ENCODE data around the gene LAGE3. TPM values are rescaled to one million over a fixed set of nuclear protein-coding genes. Genes with fewer than 3 reads are reported as not detected.

Gene LAGE3
- total RNA-seq, 3 donors from 2014 or later: 10.7 to 18.5 (median 13.9) TPM

DNA sequence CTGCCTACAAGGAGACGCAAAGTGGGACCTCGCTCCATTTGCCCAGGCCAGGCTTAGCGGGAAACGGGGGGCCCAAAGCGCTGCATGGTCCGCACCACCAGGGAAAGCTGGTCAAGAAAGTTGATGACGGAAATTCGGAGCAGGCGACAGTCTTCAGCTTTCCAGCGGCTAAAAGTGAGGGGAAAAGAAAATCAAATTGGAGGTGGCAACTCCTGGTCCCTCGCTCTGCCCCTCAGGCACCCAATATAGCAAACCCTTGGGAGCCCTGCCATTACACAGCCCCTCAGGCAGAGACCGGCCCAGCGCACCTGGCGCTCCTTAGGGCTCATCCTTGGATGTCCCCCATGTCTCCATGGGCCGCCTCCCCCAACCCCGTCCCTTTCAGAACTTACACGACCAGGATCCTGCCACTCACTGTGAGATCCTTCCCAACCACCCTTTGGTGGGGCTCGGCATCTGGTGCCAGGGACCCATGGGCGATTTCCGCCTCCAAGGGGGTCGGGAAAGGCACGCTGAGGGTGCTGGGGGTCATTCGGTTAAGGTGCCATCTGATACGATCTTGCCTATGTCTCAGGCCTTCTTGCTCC lies 1.1 kb downstream of the LAGE3 start:
- DNase-seq: no peak
- intact Hi-C loops (cut with DNase I, micrococcal nuclease): no loop called here
- Histone ChIP-seq H3K4me1 (ENCODE audit: low read depth) (no peaks in the 10 kb centered on the region), H3K4me3 (no peak overlapping the region), H3K9me3 (no peaks in the 10 kb centered on the region), H3K36me3 (ENCODE audit: low read depth) (no peaks in the 10 kb centered on the region)
- no peak for ATAC-seq
- TF ChIP-seq CTCF (IDR thresholded peaks at IDR 0.05): no peak

- intact Hi-C loops (cut with DNase I, micrococcal nuclease): no loop called here
- no peak for TF ChIP-seq CTCF (IDR thresholded peaks at IDR 0.05)
- ATAC-seq (no peak), DNase-seq (peak in 1 of 3 donors; percentile 17)
- no peaks in the 10 kb centered on the region for H3K36me3 ChIP-seq (ENCODE audit: low read depth)
- no peaks in the 10 kb centered on the region for H3K9me3 ChIP-seq
- no peak overlapping the region for H3K4me3 ChIP-seq
- no peaks in the 10 kb centered on the region for H3K4me1 ChIP-seq (ENCODE audit: low read depth)
These were observed 2.3 kb downstream of the LAGE3 start for GRCh38 chrX:154476821-154477220.

DNA sequence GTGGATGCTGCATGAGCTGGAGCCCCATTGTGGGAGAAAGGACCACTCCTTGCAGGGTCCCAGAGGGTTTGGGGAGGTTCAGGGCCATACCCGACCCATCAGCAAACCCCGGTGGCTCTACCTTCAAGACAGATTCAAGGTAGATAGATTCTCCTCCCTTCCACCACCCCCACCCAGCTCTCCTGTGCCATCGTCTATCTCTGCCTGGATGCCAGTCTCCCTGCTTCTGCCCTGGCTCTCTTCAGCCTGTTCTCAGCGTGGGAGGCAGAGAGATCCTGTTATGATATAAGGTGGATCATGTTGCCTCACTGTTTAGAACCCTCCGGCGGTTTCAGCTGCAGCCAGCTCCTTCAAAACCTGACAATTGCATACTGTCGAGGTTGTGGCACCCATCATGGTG lies 5.4 kb downstream of the LAGE3 start:
- H3K4me3 ChIP-seq: no peak overlapping the region
- no peak for TF ChIP-seq CTCF (IDR thresholded peaks at IDR 0.05)
- ATAC-seq (no peak), DNase-seq (no peak)
- intact Hi-C loops (cut with DNase I, micrococcal nuclease): no loop called here
- no peaks in the 10 kb centered on the region for H3K9me3 ChIP-seq
- H3K4me1 ChIP-seq (ENCODE audit: low read depth): no peaks in the 10 kb centered on the region
- no peaks in the 10 kb centered on the region for H3K36me3 ChIP-seq (ENCODE audit: low read depth)

DNA sequence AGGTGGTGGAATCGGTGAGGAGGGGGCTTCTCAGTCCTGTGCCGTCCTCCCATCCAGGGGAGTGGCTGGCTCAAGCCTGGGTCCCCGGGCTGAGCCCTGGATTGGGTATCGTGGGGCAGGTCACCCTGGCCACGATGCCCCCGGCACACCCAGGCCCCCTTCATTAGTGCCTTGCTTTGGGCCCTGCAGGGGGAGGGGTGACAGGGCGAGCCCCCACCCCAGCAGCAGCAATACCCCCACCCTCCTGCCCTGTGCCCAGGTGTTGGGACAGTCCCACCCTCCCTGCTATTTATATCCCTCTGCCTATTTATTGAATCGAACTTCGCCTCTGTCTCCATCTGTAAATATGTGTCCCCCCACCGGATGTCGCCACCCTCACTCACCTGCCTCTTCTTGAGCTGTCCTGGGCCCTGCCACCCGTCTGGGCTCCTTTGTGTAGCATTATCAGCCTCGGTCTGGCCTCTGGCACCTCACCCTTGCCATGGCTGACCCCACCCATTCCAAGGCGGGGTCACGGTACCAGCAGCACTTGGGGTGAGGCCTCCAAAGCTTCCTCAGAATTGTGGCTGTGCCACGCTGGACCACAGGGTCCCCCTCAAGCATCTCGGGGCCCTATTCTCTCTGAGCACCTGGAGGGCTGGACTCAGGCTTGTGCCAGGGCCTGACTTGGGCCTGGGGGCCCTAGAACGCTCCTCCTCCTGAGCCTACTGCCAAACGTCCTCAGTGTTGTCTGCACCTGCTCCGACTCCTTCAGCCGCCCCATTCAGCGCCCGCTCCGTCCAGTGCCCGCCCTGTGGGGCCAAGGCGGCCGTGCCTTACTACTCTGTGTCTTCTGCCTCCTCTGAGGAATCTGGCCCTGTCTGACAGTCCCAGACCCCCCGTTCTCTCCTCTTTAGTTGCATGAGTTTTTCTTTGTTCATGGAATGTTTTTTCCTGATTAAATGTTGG lies 6.1 kb downstream of the LAGE3 start:
- H3K4me1 ChIP-seq (ENCODE audit: low read depth): no peaks in the 10 kb centered on the region
- no peak overlapping the region for H3K4me3 ChIP-seq
- DNase-seq (no peak), ATAC-seq (peak; percentile 59)
- no peaks in the 10 kb centered on the region for H3K9me3 ChIP-seq
- intact Hi-C loops (cut with DNase I, micrococcal nuclease): no loop called here
- TF ChIP-seq CTCF (IDR thresholded peaks at IDR 0.05): no peak
- no peaks in the 10 kb centered on the region for H3K36me3 ChIP-seq (ENCODE audit: low read depth)

- intact Hi-C loops (cut with DNase I, micrococcal nuclease): no loop called here
- no peaks in the 10 kb centered on the region for H3K36me3 ChIP-seq (ENCODE audit: low read depth)
- no peaks in the 10 kb centered on the region for H3K9me3 ChIP-seq
- ATAC-seq (peak; percentile 17), DNase-seq (no peak)
- H3K4me1 ChIP-seq (ENCODE audit: low read depth): no peaks in the 10 kb centered on the region
- no peak for TF ChIP-seq CTCF (IDR thresholded peaks at IDR 0.05)
- H3K4me3 ChIP-seq: no peak overlapping the region
These were observed 7.0 kb downstream of the LAGE3 start for GRCh38 chrX:154471839-154472684.
